Astrocyte (in vitro differentiated cells and primary cell): ENCODE results near the gene FBXO31. TPM values are rescaled to one million over a fixed set of nuclear protein-coding genes. Genes with fewer than 3 reads are reported as not detected.

Experiments used
- DNase-seq: peaks from one replicate; pipeline ENCODE4 v3.0.0-alpha.2; 2010; ENCODE audit warnings: low read depth
- FAIRE-seq: peaks from 2 replicates; lab custom pipeline; 2011; peaks lifted over from hg19 to GRCh38; lab: Jason Lieb, UNC
- H2AFZ ChIP-seq: 2 replicates; pipeline ENCODE4 v1.6.0; 2012; ENCODE audit warnings: low read depth, low read length, inconsistent platforms
- H3K27ac ChIP-seq: 2 replicates; pipeline ENCODE4 v1.5.1; 2011; ENCODE audit warnings: low read depth, low read length, inconsistent platforms
- H3K27me3 ChIP-seq: 2 replicates; pipeline ENCODE4 v1.6.0; 2011; ENCODE audit warnings: low read length, inconsistent platforms; ENCODE audit not compliant: insufficient read depth
- H3K36me3 ChIP-seq: 2 replicates; pipeline ENCODE4 v1.5.1; 2011; ENCODE audit warnings: low read length, inconsistent platforms; ENCODE audit not compliant: insufficient read depth
- H3K4me1 ChIP-seq: 2 replicates; pipeline ENCODE4 v1.5.1; 2011; ENCODE audit warnings: low read length, inconsistent platforms; ENCODE audit not compliant: insufficient read depth
- H3K4me2 ChIP-seq: 2 replicates; pipeline ENCODE4 v1.6.0; 2012; ENCODE audit warnings: low read length, inconsistent platforms
- H3K4me3 ChIP-seq: 2 replicates; pipeline ENCODE4 v1.5.1; 2011; ENCODE audit warnings: low read depth, mild to moderate bottlenecking, low read length, inconsistent platforms; ENCODE audit not compliant: insufficient read depth
- H3K79me2 ChIP-seq: 2 replicates; pipeline ENCODE4 v1.6.0; 2012; ENCODE audit warnings: mild to moderate bottlenecking, low read length, inconsistent platforms; ENCODE audit not compliant: insufficient read depth
- H3K9ac ChIP-seq: 2 replicates; pipeline ENCODE4 v1.6.0; 2012; ENCODE audit warnings: mild to moderate bottlenecking, low read length, inconsistent platforms
- H3K9me3 ChIP-seq: 2 replicates; pipeline ENCODE4 v1.5.1; 2012; ENCODE audit warnings: low read depth, mild to moderate bottlenecking, low read length, inconsistent platforms; ENCODE audit not compliant: insufficient read depth
- H4K20me1 ChIP-seq: 2 replicates; pipeline ENCODE4 v1.6.0; 2012; ENCODE audit warnings: low read length, inconsistent platforms; ENCODE audit not compliant: insufficient read depth
- H3K27ac Mint-ChIP-seq: one replicate; pipeline ENCODE4 v1.8.0; 2021; ENCODE audit warnings: mild to moderate bottlenecking, mixed read lengths; ENCODE audit not compliant: unreplicated experiment
- H3K27me3 Mint-ChIP-seq: one replicate; pipeline ENCODE4 v1.8.0; 2021; ENCODE audit warnings: low read depth, mixed read lengths; ENCODE audit not compliant: unreplicated experiment
- H3K36me3 Mint-ChIP-seq: one replicate; pipeline ENCODE4 v1.8.0; 2021; ENCODE audit warnings: low read depth, mixed read lengths; ENCODE audit not compliant: unreplicated experiment
- H3K4me1 Mint-ChIP-seq: one replicate; pipeline ENCODE4 v1.8.0; 2021; ENCODE audit warnings: low read depth, mixed read lengths; ENCODE audit not compliant: unreplicated experiment
- H3K4me3 Mint-ChIP-seq: one replicate; pipeline ENCODE4 v1.8.0; 2021; ENCODE audit warnings: mild to moderate bottlenecking, moderate library complexity, mixed read lengths; ENCODE audit not compliant: unreplicated experiment
- H3K9me3 Mint-ChIP-seq: one replicate; pipeline ENCODE4 v1.8.0; 2021; ENCODE audit warnings: mild to moderate bottlenecking, mixed read lengths; ENCODE audit not compliant: unreplicated experiment
- CTCF ChIP-seq: IDR thresholded peaks from 2 replicates; pipeline ENCODE4 v1.5.1; 2011; ENCODE audit warnings: low read depth, mild to moderate bottlenecking, inconsistent platforms, low read length, moderate library complexity; ENCODE audit not compliant: insufficient read depth
- EZH2 ChIP-seq: IDR thresholded peaks from 2 replicates; pipeline ENCODE4 v1.6.1; 2012; ENCODE audit warnings: mild to moderate bottlenecking, low read length, inconsistent platforms; ENCODE audit not compliant: insufficient read depth
- total RNA-seq: library from RNA; stranded (reverse); gene quantifications from 2 replicates; pipeline ENCODE4 v1.2.1, GENCODE V29; 2021

Gene FBXO31
- total RNA-seq, 1 donor from 2014 or later = 34.9 TPM

- H3K4me3 ChIP-seq = no peak overlapping the region
- Mint-ChIP-seq H3K27ac (no peak overlapping the region), H3K4me3 (no peak overlapping the region), H3K36me3 (peaks cover 3% of the 10 kb centered on the region), H3K27me3 (no peaks in the 10 kb centered on the region), H3K4me1 (peaks cover 6% of the 10 kb centered on the region), H3K9me3 (peaks cover 9% of the 10 kb centered on the region)
- H3K4me1 ChIP-seq = no peaks in the 10 kb centered on the region
- no peak overlapping the region for H2AFZ ChIP-seq
- no peak overlapping the region for H3K4me2 ChIP-seq
- no peak overlapping the region for H3K9ac ChIP-seq
- H3K79me2 ChIP-seq = no peaks in the 10 kb centered on the region
- H3K27ac ChIP-seq = no peak overlapping the region
- TF ChIP-seq CTCF (no peak), EZH2 (no peak)
- FAIRE-seq = no peak
- no peaks in the 10 kb centered on the region for H3K9me3 ChIP-seq
- DNase-seq = no peak
- H3K27me3 ChIP-seq = no peaks in the 10 kb centered on the region
- no peaks in the 10 kb centered on the region for H4K20me1 ChIP-seq
- no peaks in the 10 kb centered on the region for H3K36me3 ChIP-seq
Observed at GRCh38 chr16:87306516-87306915, 77.1 kb downstream of the FBXO31 start.

GRCh38 chr16:87305505-87306391 lies 77.8 kb downstream of the FBXO31 start:
- Histone ChIP-seq H3K36me3 (no peaks in the 10 kb centered on the region), H3K27me3 (no peaks in the 10 kb centered on the region), H3K4me3 (no peak overlapping the region), H3K27ac (no peak overlapping the region), H3K4me1 (no peaks in the 10 kb centered on the region), H2AFZ (no peak overlapping the region), H3K9ac (no peak overlapping the region), H4K20me1 (no peaks in the 10 kb centered on the region), H3K79me2 (no peaks in the 10 kb centered on the region), H3K9me3 (no peaks in the 10 kb centered on the region), H3K4me2 (no peak overlapping the region)
- H3K27ac Mint-ChIP-seq = no peak overlapping the region
- H3K9me3 Mint-ChIP-seq = peaks cover 9% of the 10 kb centered on the region
- no peak overlapping the region for H3K4me3 Mint-ChIP-seq
- peaks cover 6% of the 10 kb centered on the region for H3K4me1 Mint-ChIP-seq
- DNase-seq (no peak), FAIRE-seq (no peak)
- no peak for TF ChIP-seq CTCF
- no peak for TF ChIP-seq EZH2
- H3K27me3 Mint-ChIP-seq = no peaks in the 10 kb centered on the region
- peaks cover 3% of the 10 kb centered on the region for H3K36me3 Mint-ChIP-seq

- Histone ChIP-seq H3K27me3 (no peaks in the 10 kb centered on the region), H3K4me3 (no peak overlapping the region), H3K4me1 (no peaks in the 10 kb centered on the region), H3K9ac (no peak overlapping the region), H3K4me2 (no peak overlapping the region), H4K20me1 (no peaks in the 10 kb centered on the region), H3K27ac (no peak overlapping the region), H3K9me3 (no peaks in the 10 kb centered on the region), H3K79me2 (no peaks in the 10 kb centered on the region), H2AFZ (no peak overlapping the region), H3K36me3 (no peaks in the 10 kb centered on the region)
- no peak overlapping the region for H3K27ac Mint-ChIP-seq
- H3K27me3 Mint-ChIP-seq = no peaks in the 10 kb centered on the region
- H3K36me3 Mint-ChIP-seq = peaks cover 3% of the 10 kb centered on the region
- no peak for FAIRE-seq
- H3K9me3 Mint-ChIP-seq = peaks cover 11% of the 10 kb centered on the region
- no peak overlapping the region for H3K4me3 Mint-ChIP-seq
- no peak for DNase-seq
- TF ChIP-seq EZH2 (no peak), CTCF (no peak)
- peaks cover 6% of the 10 kb centered on the region for H3K4me1 Mint-ChIP-seq
Observed at GRCh38 chr16:87304951-87305350, 78.6 kb downstream of the FBXO31 start.
